ENCODE results near the gene RAB4B.
A peak's percentile ranks its signal among the peaks of the same experiment; 100 is the strongest.
"Not testable (repeated sequence)": the region's sequence is repeated elsewhere in the genome, so short reads cannot be mapped to it uniquely, and the experiment has no call there.

RAB4B gene

GRCh38 chr19:40750874-40751537, 27.0 kb upstream of the RAB4B start, which contains the start of gene SNRPA:
SNRPA (plus strand) TSS chr19:40751203; CDS start chr19:40751409, 206 bp downstream.
- DNase-seq: peak; percentile 96 to 99

- DNase-seq: no peak
Observed at GRCh38 chr19:40752257-40752781, 25.7 kb upstream of the RAB4B start.

DNA sequence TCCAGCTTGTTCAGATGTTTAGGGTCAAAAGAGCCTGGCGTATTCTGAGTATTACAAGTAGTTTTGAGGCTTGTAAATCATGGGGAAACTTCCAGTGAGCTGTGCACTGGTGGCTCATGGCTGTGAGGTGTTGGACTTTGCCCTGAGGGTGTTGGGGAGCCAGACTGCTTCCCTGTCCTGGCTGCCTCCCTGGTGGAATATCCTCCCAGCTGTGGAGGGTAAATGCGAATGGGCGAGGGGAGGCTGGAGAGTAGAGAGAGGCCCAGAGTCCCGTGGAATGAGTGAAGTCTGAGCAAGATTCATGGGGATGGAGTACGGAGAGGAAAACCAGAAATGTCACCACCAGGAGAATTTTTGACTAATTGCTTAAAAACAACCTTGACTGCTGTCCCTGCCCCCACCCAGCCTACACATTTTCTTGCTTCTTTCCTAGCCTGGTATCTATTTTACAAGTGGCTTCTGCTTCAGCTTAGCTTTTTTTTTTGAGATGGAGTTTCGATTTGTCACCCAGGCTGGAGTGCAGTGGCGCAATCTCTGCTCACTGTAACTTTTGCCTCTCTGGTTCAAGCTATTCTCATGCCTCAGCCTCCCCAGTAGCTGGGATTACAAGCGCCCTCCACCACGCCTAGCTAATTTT, 23.3 kb upstream of the RAB4B start:
- DNase-seq: no peak

- DNase-seq: no peak
Observed at GRCh38 chr19:40755248-40755624, 22.8 kb upstream of the RAB4B start.

GRCh38 chr19:40755791-40756190, 22.3 kb upstream of the RAB4B start:
- DNase-seq: no peak

GRCh38 chr19:40756502-40757110, 21.4 kb upstream of the RAB4B start:
- no peak for DNase-seq

DNA sequence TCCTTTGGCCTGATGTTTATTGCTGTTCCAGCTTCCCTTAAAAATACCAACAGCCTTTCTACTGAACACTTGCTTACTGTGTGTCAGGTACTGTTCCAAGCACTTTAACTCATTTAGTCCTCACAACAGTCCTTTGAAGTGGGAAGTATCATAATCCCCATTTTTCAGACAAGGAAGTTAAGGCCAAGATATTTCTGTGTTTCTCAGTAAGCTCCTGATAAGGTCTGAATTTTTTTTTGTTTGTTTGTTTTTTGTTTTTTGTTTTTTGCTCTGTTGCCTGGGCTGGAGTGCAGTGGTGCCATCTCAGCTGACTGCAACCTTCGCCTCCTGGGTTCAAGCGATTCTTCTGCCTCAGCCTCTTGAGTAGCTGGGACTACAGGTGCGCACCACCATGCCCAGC, 19.6 kb upstream of the RAB4B start:
- no peak for DNase-seq

GRCh38 chr19:40759352-40759751, 18.7 kb upstream of the RAB4B start:
- DNase-seq: no peak

DNA sequence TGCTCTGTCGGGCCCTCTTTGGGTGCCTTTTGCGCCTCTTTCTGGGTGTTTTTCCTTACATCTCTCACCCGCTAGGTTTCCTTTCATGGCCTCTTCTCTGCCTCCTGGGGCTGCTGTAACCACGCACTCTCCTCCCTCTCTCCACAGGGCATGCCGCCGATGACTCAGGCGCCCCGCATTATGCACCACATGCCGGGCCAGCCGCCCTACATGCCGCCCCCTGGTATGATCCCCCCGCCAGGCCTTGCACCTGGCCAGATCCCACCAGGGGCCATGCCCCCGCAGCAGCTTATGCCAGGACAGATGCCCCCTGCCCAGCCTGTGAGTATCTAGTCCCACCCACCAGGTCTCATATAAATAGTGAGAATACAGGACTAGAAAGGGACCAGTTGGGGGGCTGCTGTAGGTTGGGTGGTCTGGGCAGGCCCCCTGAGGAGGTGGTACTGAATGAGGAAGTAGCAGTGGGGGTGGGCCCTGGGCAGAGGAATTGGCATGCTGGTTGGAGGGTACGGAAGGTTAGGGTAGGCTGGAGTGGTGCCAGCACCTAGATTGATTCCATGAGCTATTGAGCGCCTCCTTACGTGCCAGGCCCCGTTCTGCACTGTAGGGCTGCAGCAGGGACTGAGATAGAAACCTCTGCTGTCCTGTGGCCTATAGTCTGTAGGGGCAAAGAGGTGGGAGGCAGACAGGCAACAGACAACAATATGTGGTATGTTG, 15.1 kb upstream of the RAB4B start:
- no peak for DNase-seq

- DNase-seq: no peak
Observed at GRCh38 chr19:40763526-40763925, 14.5 kb upstream of the RAB4B start.

DNA sequence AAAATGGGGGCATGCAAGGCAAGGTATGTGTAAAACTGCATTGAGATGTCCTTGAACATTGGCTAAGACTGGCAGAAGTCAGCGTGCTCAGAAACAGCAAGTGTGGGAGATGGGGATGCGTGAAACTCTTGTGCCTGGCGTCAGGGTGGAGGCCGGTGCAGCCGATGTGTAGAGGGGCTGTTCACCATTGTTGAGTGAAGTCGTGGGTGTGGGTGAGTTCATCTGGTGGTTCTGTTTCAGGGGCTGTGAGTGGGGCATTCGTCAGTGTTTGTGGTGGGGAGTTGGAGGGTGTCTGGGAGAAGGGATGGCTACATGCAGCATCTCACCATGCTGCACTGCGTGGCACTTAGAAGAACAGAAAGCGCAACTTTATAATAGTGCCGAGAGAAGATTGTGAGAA, 14.1 kb upstream of the RAB4B start:
- DNase-seq: no peak

DNA sequence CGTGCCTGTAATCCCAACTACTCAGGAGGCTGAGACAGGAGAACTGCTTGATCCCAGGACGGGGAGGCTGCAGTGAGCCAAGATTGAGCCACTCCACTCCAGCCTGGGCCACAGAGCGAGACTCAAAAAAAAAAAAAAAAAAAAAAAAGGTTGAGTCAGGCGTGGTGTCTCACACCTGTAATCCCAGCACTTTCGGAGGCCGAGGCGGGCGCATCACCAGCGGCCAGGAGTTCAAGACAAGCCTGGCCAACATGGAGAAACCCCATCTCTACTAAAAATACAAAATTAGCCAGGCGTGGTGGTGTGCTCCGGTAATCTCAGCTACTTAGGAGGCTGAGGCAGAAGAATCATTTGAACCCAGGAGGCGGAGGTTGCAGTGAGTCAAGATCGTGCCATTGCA, 11.7 kb upstream of the RAB4B start:
- DNase-seq: not testable (repeated sequence)

DNA sequence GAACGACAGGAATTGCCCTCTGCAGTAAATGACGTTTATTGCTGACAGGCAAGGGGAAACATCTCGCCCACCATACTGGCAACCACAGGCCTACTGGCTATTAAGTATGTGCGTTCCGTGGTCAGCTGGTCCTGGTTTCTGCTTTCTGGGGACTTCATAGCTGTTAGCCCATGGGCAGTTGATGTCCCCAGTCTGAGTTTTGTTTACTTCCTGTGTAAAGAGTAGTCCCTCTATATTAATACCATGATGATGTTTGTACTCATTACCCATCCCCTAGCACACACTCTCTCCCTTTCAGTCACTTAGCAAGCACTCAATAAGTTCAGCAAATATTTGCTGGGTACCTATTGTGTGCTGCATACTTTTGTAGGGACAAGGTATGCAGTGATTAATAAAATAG, 9.2 kb upstream of the RAB4B start:
- DNase-seq: no peak

DNA sequence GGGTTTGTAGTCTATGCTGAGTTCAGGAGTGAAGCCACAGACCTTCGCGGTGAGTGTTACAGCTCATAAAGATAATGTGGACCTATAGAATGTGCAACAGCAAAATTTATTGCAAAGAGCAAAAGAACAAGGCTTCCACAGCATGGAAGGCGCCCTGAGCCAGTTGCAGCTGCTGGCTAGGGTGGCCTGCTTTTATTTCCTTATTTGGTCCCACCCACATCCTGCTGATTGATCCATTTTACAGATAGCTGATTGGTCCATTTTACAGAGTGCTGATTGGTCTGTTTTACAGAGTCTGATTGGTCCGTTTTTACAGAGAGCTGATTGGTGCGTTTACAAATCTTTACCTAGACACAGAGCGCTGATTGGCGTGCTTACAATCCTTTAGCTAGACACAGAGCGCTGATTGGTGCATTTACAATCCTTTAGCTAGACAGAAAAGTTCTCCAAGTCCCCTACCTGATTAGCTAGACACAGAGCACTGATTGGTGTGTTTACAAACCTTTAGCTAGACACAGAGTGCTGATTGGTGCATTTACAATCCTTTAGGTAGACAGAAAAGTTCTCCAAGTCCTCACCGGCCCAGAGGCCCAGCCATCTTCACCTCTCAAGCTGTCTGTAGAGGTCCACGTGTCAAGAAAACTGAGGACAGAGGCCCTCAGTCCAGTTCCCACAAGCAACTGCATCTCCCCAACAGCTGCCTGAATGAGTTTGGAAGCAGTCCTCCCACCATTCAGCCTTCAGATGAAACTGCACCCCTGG, 6.8 kb upstream of the RAB4B start:
- not testable (repeated sequence) for DNase-seq

DNA sequence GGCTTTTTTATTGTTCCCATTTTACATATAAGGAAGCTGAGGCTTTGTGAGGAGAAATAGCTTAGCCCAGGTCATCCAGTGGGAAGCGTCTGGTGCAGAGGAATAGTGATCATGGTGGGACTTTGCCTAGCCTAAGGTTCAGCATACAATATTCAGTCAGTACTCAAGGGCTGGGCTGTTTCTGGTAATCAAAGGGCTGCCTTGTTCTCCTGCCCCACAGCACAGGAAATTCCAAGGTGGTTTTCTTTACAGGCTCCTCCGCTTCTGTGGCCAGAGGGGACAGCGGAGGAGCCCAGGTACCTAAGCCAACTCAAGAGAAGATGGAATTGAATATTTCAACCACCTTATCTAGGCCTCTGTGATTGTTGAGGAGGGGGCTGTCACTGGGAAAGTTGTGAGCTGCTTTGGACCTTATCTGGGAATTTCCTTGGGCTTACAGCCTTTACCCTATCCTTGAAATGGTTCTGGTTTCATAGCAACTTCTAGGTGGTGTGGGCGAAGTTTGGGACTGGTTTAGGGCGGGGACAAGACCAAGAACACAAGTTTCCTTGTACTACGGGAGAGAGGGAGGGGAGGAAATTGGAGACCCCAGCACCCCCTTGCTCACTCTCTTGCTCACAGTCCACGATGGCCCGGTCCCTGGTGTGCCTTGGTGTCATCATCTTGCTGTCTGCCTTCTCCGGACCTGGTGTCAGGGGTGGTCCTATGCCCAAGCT, 3.0 kb upstream of the RAB4B start, which contains the start of gene MIA:
MIA (plus strand) TSS at position 606 of the 716 bp plus-strand sequence; CDS start at position 628, 22 bp downstream.
- DNase-seq: no peak

GRCh38 chr19:40775632-40776022, 2.4 kb upstream of the RAB4B start:
- no peak for DNase-seq

GRCh38 chr19:40776364-40776763, 1.7 kb upstream of the RAB4B start:
- no peak for DNase-seq

DNA sequence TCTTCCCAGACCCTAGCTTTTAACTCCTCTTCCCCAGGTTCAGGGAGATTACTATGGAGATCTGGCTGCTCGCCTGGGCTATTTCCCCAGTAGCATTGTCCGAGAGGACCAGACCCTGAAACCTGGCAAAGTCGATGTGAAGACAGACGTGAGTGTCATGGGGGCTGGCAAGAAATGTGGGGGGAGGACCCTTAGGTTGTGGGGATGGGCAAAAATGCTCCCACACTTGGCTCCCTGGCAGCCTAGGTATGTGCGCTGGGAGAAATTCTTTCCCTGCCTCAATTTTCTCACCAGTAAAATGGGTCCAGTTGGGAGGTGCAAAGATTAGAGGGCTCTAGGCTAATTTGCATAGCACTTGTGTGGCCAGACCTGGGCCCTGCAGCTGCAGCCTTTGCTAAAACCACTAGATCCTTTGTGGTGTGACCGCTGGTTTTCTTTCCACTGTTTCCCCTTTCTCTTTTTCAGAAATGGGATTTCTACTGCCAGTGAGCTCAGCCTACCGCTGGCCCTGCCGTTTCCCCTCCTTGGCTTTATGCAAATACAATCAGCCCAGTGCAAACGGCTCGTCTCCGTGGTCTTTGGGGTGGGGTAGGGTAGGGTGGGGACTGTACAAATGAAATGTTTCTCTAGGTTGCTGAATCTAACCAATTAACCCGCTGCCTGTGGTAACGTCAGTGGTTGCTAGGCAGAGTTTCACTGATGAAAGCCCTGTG, 959 bp upstream of the RAB4B start:
- DNase-seq: peak; percentile 79 to 92

DNA sequence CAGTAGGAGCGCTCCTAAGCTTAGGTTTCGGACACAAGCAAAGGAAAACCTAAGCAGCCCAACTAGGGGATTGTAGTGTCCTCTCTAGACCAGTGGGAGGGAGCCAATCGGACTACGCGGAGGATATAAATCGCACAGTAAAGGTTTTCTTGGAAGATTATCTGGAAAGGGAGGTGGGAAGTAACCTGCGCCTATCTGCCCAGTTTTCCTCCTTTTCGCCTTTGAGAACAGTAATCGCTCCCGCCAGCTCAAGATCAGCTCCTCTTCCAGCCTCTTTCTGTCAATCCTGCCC, 456 bp upstream of the RAB4B start:
- no peak for DNase-seq

DNA sequence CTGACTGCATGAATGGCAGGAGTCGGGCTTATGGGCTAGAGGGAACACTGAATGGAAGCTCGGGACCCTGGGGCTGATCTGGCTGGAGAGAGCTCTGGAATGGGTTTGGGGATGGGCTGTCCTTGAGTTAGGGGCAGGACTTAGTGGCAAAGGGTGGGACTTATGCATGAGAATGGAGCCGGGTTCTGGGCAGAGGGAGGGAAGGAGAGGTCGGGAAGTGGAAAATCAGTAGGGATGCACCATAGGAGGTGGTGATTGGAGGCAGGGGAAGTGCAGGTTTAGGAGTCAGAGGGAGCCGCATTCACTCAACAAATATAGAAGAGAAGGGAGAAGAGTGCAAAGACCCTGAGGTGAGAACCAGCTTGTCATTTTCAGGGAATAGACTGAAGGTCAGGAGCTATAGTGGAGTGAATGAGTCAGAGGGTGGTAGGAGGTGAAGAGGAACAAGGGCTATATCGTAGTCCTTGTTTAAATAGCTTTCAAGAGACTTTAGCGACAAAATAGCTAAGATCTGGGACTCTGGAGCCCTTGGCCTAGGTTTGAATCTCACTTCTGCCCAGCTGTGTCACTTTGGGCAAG, 748 bp downstream of the RAB4B start:
- DNase-seq: no peak

DNA sequence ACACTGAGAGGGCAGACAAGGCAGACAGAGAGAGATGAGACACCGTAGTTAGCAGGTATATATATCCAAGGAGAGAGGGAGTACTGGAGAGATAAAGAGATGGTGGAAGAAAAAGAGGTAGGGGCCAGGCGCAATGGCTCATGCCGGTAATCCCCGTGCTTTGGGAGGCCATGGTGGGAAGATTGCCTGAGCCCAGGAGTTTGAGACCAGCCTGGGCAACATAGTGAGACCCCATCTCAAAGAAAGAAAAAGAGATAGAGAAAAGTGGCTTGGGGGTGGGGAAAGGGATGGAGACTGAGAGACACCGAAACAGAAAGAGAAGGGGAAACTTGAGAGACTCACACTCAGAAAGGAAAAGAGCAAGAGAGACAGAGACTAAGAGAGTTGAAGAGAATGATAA, 2.5 kb downstream of the RAB4B start:
- no peak for DNase-seq
